ENCODE measurements around the gene USP47. TPM values are rescaled to one million over a fixed set of nuclear protein-coding genes. Genes with fewer than 3 reads are reported as not detected.

USP47 gene
- total and polyA plus RNA-seq, 2 of the 13 experiments (the other 11 are each of a cell fraction or from before 2014, with no cell fraction given), result 12.2 to 52.7 TPM

GRCh38 chr11:11964774-11965150 lies 123.0 kb downstream of the USP47 start (continued):
- TF ChIP-seq ZNF274 (CRISPR knock-in tag; IDR thresholded peaks at IDR 0.05), result no peak
- TF ChIP-seq MAFF (IDR thresholded peaks at IDR 0.05; ENCODE audit: low read depth, low read length), result no peak
- no peak for TF ChIP-seq ZNF562 (CRISPR knock-in tag; IDR thresholded peaks at IDR 0.05; ENCODE audit: borderline replicate concordance)

GRCh38 chr11:11965192-11965591 lies 123.4 kb downstream of the USP47 start:
- CTCF ChIA-PET (ENCODE audit: low intra/inter-chr PET ratio, low total read pairs), result no interaction called here
- Histone ChIP-seq H3K4me1 (ENCODE audit: insufficient read depth, low read length) (no peaks in the 10 kb centered on the region), H3K79me2 (ENCODE audit: insufficient read depth, low read length) (no peaks in the 10 kb centered on the region), H3K27me3 (ENCODE audit: control insufficient read depth in 1 of 2, insufficient read depth in 2 of 2, low read length in 2 of 2) (peaks cover 4 to 17% of the 10 kb centered on the region in 2 experiments; a peak in 2 of 5 replicates), H3K4me2 (ENCODE audit: low read depth, low read length) (no peak overlapping the region), H3K27ac (ENCODE audit: extremely low read length, insufficient read depth, low read length) (no peak overlapping the region), H3K9ac (ENCODE audit: insufficient read depth, low read depth, low read length) (no peak overlapping the region), H3K36me3 (replicated peaks in 1 of 2; ENCODE audit: control insufficient read depth in 1 of 2, insufficient read depth in 2 of 2, low read length in 2 of 2) (no peaks in the 10 kb centered on the region), H3K4me3 (replicated peaks in 1 of 3; ENCODE audit: insufficient read depth in 1 of 3, low read depth in 2 of 3, low read length in 3 of 3) (no peak overlapping the region), H3K9me3 (ENCODE audit: low read length) (no peaks in the 10 kb centered on the region), H2AFZ (ENCODE audit: low read length) (no peak overlapping the region), H4K20me1 (ENCODE audit: insufficient read depth, low read length) (no peaks in the 10 kb centered on the region)
- no peak for FAIRE-seq
- in situ Hi-C loops (cut with HindIII; ENCODE audit: extremely low pct_ligation_motif_present, low pct_unique_long_range_greater_than_20kb), result no loop called here
- intact Hi-C loops (cut with micrococcal nuclease; ENCODE audit: unreplicated experiment), result no loop called here
- POLR2A ChIA-PET, result no interaction called here
- 33% methylated on average over 3 of the region's 3 CpGs for WGBS (ENCODE audit: low lambda C conversion rate)
- TF ChIP-seq ZNF841 (CRISPR knock-in tag; IDR thresholded peaks at IDR 0.05; ENCODE audit: borderline replicate concordance) (no peak), KLF16 (CRISPR knock-in tag; IDR thresholded peaks at IDR 0.05) (no peak), SRF (IDR thresholded peaks at IDR 0.05; ENCODE audit: low read depth, low read length) (no peak), TP53 (CRISPR knock-in tag; conservative IDR thresholded peaks at IDR 0.05) (no peak), NFE2 (CRISPR knock-in tag; IDR thresholded peaks at IDR 0.05) (no peak), ZNF639 (CRISPR knock-in tag; conservative IDR thresholded peaks at IDR 0.05) (no peak), ZNF704 (CRISPR knock-in tag; IDR thresholded peaks at IDR 0.05; ENCODE audit: borderline replicate concordance) (no peak), ZNF512B (CRISPR knock-in tag; IDR thresholded peaks at IDR 0.05; ENCODE audit: borderline replicate concordance) (no peak), ZBTB39 (CRISPR knock-in tag; IDR thresholded peaks at IDR 0.05) (no peak), ZC3H13 (CRISPR knock-in tag; IDR thresholded peaks at IDR 0.05) (no peak)
- DNase-seq (ENCODE audit: low spot score), result no peak
- BruUV-seq (replicated peaks), result no TSS peak
- ATAC-seq, result no peak
